ENCODE results near the gene ING4.
A peak's percentile ranks its signal among the peaks of the same experiment; 100 is the strongest.
"Not testable (repeated sequence)": the region's sequence is repeated elsewhere in the genome, so short reads cannot be mapped to it uniquely, and the experiment has no call there.

ING4 gene

DNA sequence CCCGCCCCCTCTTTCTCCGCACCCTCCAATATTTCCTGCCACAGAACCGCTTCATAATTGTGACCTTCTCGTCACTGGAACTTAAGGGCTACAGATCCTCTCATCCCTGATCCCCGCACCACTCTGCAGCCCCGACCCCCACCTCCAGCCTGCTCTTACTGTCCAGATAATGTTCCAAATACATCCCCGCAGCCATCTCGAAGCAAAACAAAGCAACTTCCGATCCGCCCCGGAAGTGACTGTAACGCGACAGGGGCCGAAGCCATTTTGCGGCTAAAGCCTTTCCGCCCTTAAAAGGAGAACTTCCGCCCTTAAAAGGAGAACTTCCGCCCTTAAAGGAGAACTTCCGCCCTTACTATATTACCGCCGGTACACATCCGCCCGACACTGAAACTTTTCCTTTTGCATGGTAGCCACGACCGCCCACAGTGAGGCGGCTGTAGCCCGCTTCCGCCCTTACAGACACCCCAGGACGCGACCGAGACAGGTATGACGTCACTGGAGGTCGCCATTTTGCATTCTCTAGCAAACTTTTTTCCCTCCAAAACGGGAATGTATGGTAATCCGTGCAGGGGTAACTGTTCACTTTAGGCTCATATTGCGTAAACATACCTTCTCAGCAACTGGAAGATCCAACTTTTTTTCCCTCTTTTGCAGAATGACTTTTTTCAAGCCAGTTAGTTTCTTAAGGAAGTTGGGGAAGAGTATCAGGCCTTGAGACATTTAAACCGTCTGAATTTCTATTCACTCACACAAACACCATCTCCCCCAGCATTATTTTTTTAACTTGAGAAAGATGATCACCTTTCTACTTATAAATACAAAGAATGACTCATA is at the start of gene ING4:
TSS of gene ING4 (minus strand) at position 214 of the 837 bp plus-strand sequence. CDS start at position 196, 18 bp downstream.
- peak; percentile 87 for DNase-seq

DNA sequence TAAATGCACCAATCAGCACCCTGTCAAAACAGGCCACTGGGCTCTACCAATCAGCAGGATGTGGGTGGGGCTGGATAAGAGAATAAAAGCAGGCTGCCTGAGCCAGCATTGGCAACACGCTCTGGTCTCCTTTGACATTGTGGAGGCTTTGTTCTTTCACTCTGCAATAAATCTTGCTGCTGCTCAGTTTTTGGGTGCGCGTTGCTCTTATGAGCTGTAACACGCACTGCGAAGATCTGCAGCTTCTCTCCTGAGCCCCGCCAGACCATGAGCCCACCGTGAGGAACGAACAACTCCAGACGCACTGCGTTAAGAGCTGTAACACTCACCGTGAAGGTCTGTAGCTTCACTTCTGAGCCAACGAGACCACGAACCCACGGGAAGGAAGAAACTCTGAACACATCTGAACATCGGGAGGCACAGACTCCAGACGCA is 46.1 kb upstream of the ING4 start:
- no peak for DNase-seq

DNA sequence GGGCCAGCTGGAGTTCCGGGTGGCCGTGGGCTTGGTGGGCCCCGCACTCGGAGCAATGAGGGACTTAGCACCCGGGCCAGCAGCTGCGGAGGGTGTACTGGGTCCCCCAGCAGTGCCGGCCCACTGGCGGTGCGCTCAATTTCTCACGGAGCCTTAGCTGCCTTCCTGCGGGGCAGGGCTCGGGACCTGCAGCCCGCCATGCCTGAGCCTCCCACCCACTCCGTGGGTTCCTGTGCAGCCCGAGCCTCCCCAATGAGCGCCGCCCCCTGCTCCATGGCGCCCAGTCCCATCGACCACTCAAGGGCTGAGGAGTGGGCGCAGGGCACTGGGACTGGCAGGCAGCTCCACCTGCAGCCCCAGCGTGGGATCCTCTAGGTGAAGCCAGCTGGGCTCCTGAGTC is 45.4 kb upstream of the ING4 start:
- DNase-seq: not testable (repeated sequence)

DNA sequence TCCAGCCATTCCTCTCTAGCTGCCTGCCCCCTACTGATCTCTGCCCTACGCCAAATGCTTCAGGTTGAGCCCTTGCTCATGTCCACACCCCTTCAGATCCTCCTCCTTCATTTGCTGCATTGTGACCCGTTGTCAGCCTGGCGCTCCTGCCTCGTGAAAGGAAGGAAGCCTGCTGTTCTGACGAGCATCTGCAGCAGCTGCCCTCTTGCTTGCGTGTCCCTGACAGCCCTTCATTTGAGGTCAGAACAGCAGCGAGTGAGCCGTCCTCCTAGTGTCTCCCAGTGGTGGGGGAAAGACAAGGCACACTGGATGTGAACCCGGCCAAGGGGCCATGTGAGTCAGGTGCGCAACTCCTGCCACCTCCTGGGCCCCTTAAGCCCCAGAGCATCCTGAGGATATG is 40.7 kb upstream of the ING4 start:
- DNase-seq: no peak

DNA sequence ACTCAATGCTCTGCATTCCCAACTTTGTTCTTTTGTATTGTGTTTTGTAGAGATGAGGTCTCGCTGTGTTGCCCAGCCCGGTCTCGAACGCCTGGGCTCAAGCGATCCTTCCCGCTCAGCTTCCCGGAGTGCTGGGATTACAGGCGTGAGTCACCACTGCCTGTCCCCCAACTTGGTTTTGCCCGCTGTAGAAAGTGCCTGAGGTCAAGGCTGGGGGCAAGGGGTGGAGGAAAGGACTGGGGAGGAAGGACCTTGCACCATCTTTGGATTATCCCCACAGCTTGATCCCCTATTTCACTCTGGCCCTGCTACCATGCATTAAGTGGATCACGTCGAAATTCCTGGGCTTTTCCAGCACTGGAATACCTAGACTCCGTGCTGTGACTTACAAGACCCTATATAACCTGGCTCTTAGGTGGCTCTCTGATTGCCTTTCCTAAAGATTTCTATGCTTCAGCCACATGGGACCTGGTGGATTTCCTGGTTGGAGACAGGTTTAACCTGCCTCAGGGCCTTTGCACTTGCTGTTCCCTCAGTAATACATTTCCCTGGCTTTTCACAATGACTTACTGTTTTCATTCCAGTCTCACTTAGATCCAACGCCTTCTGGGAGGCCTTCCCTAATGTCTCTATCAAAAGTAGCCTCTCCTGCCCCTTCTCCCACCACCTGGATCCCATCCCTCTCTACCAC is 38.3 kb upstream of the ING4 start:
- no peak for DNase-seq

DNA sequence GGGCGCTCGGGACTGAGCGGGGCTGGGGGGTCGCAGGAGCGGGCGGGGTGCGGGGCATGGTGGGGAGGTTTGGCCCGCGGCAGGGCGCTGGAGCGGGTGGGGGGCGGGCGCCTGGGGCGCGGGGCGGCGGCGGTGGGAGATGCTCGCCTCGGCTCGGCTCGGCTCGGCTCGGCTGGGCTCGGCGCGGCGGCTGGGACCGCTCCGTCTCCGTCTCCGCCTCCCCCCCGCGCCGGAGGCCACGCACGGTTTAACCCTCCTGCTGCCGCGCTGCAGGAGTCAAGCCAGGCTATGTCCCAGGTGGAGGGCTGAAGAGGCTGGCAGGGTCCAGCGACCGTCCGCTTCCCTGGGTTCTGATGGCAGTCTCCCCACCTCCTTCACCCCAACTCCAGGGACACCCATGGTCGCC is 37.7 kb upstream of the ING4 start, which contains the start of gene PIANP:
TSS of gene PIANP (minus strand) at position 170 of the 406 bp plus-strand sequence. CDS start 2,754 bp downstream, outside the sequence.
- no peak for DNase-seq

DNA sequence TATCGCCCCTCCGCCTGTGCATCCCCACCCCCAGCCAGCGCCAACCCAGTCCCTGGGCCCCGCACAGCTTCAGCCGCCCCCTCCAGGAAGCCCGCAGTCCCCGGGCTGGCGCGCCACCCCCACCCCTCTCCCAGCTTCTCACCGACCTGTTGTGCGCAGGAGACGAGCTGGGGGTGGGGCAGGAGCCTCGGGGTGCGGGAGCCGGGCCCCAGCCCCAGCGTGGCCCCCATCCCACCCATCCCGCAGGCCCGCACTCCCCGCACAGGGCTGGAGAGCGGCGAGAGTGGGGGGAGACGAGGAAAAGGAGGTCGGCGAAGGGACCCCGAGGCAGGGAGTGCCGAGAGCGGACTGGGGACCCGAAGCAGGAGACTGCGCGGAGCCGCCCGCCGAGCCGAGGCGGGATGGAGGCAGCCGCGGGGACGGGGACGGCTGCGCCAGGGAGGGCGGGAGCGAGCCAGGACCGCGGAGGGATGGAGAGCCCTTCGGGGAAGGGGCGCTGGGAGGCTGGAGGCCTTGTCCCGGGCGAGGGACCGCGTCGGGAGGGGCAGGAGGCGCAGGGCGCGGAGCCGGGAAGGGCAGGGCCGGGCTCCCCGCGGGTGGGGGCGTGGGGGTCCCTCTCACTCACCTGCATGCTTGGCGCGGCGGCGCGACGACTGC is 37.2 kb upstream of the ING4 start:
- DNase-seq: no peak

DNA sequence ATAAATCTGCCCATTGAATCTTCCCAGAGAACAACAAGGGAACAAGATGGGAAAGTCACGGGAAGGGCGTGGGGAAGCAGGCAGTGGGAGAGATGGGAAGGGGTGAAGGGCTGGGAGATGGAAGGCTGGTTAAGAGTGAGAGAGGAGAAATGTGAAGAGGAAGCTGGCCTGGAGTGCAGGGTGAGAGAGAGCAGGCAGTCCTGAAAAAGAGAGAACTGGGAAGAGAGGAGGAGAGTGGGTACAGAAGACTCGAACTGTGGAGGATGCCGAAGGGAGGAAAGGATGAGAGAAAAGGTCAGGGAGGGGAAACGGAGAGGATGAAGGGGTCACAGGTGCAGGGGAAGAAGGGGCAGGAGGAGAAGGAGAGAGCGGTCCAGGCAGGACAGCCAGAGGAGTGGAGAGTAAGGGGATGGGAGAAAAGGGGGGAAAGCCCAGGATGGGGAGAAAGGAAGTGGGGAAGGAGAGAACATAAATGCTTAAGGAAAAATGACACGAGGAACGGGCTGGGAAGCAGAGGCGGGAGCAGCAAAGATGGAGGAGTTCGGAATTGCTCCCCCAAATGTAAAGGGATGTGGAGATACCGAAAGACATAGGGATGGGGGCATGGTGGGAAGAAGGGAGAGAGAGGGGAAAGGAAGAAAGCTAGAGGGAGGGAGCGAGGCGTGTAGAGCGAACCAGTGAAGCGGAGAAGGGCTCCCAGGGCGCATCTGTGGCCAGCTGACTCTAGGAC is 36.5 kb upstream of the ING4 start:
- DNase-seq: no peak

DNA sequence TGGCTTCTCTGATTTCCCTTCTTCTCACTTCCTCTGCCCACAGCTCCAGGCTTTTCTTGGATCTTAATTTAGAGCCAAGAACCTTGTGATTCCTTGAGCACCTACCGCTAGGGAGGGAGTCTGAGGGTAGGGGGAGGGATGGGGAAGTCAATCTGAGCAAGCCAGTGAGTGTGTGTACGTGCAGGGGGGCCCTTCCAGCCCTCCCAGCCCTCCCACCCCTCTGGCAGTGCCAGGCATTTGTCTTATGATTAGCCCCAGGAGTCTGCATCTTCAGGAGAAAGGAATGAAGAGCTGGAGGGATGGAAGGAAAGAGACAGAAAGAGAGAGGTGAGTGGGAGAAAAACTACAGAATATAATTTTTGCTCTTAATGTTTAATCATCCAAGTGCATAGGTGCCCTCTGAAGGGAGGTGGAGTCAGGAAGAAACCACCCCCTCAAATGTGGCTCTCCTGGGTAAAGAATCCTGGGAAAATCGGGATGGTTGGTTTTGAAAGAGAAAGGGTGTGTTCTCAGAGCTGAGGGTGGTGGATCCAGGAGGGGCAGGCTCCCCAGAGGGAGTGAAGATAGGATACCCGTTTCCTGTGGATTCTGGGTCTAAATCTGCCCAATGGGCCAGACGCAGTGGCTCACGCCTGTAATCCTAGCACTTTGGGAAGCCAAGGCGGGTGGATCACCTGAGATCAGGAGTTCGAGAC is 35.6 kb upstream of the ING4 start:
- no peak for DNase-seq

DNA sequence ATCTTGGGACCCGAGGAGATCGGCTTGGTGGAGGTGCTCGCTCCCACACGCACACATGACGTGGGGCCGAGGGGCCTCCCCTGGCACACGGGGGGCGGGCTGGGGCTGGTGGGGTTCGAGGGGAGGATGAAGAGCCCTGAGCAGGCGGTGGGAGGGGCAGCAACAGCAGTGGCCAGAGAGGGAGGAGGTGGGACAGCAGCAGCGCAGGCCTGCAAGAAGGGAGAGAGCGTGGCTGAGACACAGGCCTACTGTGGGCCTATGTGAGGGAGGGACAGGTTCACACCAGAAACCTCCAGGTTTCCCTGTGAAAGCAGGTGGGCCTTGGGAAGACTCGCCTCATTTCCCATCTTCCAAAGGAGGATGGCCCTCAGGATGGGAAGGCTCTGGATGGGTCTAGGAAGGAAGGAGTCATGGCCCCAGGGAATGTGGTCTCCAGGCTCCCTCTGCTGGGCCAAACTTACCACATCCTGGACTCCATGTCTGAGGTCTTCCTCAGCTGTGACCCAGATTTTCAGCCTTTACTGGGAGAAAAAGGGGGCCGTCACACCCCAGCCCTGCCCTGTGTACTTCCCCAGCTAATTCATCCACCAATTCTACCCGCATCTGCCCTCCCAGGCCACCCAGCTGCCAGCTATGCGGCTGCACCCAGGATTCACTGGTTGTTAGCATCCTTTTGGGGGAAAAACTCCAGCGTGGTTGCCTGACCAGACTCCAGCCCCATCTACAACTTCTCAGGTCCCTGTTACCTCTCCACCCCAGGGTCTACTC is 34.8 kb upstream of the ING4 start:
- no peak for DNase-seq

DNA sequence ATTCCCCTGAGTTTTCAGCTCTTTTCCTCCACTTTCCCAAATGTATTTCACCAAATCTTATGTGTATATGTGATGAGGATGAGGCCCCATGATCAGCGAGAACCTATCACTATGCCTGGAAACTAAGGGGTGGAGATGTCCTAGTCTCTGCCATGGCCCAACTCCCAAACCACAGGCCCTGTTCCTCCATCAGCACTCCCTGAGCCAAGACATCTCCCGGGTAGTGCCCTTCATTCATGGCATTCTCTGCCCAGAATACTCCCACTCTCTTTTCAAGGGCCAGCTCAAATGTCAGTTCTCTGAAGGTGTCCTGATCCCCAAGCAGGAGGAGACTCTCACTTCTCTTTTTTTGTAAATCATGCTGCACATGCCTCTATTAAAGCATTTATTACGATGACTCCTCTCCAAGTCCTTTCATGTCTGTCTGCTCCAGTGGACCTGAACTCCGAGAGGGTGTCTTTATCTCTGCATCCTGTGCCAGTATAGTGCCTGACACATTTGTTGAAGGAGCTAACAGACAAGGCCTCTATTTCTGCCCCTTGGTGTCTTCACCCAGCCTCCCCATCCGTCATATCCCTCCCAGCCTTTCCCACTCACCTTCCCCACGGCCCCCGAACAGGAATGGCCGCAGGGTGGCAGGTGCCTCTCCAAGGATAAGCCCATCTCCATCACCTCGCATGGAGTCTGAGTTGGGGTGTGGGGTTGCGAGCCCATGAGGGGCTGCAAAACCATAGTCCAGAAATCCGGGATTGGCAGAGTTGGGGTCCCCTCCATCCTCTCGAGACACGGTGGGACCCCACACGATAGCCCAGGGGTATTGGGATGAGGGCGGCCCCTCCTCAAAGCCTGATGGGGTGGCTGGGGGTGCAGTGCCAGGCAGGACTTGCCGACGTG is 34.0 kb upstream of the ING4 start:
- DNase-seq: no peak

DNA sequence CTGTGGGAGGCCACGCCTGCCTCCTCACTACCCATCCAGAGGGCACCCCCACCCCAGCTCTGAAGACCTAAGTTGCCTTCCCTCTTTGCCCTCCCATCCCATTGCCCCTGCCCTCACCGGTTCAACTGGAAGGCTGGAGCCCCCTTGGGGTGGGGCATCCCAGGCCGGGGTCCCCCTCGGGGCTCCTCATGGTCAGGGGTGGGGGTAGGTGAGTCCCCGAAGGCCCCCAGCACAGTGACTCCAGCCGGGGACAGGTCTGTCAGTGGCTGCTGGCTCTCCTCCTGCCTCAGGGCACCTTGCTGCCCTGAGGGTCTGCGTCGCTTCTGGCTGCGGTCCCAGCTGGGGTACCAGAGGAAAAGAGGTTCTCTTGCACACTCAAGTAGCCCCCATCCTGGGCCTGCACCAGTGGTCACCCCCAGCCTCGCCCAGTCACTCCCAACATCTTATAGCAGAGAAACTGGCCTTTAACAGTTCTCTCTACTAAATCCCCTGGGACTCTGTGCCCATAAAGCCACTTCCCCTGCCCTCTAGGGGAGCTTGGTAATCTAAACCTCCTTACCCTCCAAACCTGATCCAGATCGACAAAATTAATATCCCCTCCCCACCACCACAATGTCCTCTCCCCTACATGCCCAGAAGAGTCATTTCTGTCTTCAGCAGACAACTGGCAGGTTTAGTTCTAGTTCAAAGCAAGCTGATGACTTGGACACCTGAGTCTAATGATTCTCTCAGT is 32.6 kb upstream of the ING4 start:
- no peak for DNase-seq

DNA sequence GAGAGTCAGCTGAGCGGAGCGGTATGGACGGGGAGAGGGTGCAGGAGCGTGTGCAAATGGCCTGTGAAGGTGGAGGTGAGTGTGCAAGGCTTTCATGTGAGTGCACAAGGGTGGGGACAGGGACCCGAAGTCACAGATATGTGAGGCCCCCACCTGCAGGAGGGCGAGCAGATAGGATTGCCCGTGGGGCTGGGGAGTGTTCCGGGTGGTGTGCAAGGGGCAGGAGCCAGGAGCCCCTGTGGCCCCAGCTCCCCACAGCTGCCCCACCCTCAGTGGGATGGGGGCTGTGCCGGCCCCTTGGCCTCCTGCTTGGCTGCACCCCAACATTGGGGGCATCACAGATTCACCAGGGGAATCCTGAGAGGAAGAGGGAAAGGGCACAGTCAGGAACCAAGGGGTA is 31.8 kb upstream of the ING4 start:
- DNase-seq: no peak

DNA sequence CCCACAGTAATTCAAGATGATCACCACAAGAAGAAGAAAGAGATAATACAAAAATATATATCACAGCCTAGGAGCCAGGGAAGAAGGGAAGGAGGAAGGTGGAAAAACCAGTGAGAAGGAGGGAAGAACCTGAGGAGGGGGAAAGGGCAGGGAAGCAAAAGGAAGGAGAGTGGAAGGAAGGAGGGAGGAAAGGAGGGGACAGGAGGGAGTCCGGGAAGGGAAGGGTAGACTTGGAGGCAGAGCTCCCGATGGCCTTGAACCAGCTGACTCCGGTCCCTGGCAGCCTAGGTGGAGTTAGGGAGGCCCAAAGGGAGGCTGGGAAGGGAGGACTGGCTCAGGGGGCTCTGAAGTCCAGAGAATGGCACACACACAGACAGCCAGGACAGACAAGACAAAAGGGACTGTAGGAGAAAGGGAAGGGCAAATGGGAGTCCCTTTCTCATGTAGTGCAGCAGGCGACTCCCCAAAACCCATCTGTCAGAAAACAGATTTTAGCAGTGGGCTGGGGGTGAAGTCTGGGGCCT is 31.0 kb upstream of the ING4 start:
- no peak for DNase-seq

DNA sequence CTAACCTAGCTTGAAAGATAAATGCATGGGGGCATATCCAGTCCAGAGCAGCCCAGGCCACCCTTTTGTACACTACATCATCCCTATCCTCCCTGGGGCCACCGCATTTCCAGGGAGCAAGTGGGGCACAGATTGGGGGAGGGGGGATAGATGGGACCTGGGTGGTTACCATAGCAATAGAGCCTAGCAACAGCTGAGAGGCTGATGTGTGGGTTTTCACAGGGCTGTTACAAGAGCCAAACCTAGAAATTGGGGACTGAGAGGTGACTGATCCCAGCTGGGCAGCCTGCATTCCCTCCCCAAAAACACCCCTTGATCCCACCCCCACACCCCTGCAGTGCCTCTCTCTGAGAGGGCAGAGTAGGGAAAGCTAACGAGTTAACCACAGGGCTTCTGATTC is 30.0 kb upstream of the ING4 start:
- no peak for DNase-seq

DNA sequence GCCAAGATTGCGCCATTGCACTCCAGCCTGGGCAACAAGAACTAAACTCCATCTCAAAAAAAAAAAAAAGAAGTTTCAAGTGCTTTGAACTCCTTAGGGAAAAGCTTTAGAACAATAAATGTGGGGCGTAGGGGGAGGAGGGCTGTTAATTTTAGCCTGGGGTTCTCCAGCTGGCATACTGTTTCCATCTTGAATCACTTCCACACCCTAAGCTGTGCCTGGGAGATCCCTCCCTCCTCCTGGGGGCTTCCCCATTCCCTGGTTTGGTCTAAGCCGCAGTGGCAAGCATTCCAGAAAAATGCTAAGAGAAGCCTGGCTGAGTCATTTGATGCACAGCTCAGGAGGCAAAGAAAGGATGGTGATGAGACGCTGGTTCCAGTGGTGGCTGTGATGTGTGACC is 28.6 kb upstream of the ING4 start:
- no peak for DNase-seq

DNA sequence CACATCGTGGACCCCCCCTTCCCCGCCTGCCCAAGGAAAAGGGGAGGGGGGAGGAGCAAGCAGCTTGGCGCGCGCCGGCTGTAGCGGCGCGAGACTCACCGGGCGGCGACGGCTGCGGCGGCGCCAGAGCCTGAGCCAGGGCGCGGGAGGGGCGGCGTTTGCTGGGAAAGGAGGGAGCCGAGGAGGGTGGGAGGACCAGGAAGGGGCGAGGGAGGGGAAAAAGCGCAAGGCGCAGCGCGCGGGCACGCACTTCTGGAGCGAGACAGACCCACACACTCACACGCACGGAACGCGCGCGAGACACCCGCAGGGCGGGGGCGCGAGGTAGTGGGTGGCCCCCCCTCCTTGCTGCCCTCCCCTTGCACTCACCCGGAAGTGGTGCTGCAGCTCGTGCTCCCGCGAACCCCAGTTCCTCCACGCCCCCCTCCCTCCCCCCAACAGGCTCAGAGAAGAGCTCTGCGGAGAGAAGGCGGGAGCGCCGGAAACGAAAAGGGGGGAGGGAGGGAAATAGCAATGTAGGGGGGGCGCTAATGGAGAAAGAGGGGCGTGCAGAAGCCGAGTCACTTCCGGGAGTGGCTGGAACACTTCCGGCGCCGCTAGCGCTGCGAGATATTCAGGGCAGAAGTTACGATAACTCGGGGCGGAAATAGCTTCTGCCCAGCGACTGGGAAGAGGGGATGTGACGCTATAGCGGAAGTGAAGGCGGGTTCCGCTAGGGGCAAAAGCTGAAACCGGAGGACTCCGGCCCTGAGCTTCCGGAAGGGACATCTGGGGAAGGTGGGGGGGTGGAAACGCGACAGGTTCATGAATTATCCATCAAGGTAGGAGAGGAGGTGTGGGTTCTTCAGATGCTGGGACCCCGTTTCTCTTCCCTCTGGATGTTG is 26.3 kb upstream of the ING4 start, which contains the start of gene ZNF384:
TSS of gene ZNF384 (minus strand) at position 377 of the 884 bp plus-strand sequence. CDS start 9,855 bp downstream, outside the sequence.
- DNase-seq: peak; percentile 75

DNA sequence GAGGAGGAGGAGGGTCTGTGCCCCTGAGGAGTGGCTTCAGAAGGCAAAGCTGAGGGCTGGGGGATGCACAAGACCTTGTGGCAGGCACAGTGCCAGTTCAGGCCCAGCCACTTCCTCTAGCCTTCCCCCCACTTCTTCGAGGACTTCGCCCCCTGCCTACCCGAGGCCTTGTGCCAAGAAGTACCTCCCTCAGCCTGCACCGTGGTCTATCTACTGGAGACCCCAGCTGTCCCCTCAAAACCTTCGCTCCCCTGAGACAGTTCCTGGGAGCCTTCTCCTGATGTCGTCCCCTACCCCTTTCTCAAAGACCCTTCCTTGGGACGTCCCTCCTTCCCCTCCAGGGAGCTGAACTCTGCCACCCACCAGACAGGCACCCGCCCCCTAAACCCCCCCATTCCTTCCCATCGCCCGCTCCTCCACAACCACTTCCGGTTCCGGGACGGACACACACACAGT is 25.7 kb upstream of the ING4 start:
- DNase-seq: no peak
